ENCODE measurements around the gene OLIG2.

OLIG2 gene

DNA sequence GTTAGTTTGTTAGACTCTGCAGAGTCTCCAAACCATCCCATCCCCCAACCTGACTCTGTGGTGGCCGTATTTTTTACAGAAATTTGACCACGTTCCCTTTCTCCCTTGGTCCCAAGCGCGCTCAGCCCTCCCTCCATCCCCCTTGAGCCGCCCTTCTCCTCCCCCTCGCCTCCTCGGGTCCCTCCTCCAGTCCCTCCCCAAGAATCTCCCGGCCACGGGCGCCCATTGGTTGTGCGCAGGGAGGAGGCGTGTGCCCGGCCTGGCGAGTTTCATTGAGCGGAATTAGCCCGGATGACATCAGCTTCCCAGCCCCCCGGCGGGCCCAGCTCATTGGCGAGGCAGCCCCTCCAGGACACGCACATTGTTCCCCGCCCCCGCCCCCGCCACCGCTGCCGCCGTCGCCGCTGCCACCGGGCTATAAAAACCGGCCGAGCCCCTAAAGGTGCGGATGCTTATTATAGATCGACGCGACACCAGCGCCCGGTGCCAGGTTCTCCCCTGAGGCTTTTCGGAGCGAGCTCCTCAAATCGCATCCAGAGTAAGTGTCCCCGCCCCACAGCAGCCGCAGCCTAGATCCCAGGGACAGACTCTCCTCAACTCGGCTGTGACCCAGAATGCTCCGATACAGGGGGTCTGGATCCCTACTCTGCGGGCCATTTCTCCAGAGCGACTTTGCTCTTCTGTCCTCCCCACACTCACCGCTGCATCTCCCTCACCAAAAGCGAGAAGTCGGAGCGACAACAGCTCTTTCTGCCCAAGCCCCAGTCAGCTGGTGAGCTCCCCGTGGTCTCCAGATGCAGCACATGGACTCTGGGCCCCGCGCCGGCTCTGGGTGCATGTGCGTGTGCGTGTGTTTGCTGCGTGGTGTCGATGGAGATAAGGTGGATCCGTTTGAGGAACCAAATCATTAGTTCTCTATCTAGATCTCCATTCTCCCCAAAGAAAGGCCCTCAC is at the start of gene OLIG2:
Gene OLIG2 (plus strand): TSS at position 447 of the 954 bp plus-strand sequence. CDS start 928 bp downstream, outside the sequence.
- Histone ChIP-seq H3K27me3 (peaks cover 100% of the 10 kb centered on the region), H3K9me3 (peaks cover 69% of the 10 kb centered on the region), H3K27ac (no peak within 1 kb of the TSS), H3K4me1 (peaks cover 11% of the 10 kb centered on the region; the same call in 1 of the 2 replicates), H3K4me3 (peak within 1 kb of the TSS; percentile 38; the same call in 1 of the 2 replicates), H4K20me1 (peaks cover 44% of the 10 kb centered on the region), H3K9ac (no peak within 1 kb of the TSS), H3K4me2 (no peak within 1 kb of the TSS), H3K36me3 (no peaks in the 10 kb centered on the region)
- no peak for TF ChIP-seq Cebpa-rat (IDR thresholded peaks at IDR 0.05)

DNA sequence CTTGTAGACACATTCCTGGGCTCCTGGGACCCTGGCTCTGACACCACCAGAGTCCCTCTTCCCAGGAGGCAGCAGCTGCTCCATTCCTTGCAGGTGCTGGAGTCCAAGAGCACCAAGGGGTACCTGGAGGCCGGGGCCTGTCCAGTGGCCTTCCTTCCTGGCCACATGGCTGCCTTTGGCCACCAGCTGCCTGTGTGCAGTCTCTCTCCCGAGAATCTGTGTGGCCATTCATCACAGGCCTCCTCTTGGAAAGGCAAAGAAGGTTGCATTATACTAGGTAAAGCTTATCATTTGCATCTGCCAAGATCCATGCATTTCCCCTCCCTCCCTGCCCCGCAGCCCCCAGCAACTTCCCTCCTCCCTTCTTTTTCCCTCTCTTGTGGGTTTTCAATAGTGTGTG is 48.9 kb upstream of the OLIG2 start:
- H3K36me3 ChIP-seq: no peaks in the 10 kb centered on the region
- H4K20me1 ChIP-seq: no peaks in the 10 kb centered on the region
- no peak overlapping the region for H3K4me3 ChIP-seq
- no peaks in the 10 kb centered on the region for H3K9me3 ChIP-seq
- peaks cover 15% of the 10 kb centered on the region for H3K4me1 ChIP-seq
- H3K27me3 ChIP-seq: no peaks in the 10 kb centered on the region
- no peak overlapping the region for H3K27ac ChIP-seq
- H3K9ac ChIP-seq: no peak overlapping the region
- peak overlapping the region; percentile 61 for H3K4me2 ChIP-seq
- no peak for TF ChIP-seq Cebpa-rat (IDR thresholded peaks at IDR 0.05)

DNA sequence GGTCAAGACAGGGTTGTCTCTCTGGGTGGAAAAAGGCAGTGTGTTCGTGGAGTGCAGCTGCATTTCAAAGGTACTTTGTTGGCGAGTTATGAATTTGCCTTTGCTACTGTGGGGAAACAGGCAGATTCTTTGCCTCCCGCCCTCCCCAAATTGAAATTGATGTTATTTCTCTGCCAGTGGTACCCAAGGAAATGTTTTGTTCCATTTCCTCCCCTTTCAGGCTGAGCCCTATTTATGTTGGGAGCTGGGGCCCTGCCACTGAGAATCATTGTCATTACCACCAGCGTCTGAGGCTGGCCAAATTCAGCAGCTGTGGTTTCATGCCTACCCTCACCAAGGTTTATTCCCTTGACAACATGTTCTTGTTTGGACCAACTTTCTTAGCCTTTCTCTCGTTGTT is 48.5 kb upstream of the OLIG2 start:
- TF ChIP-seq Cebpa-rat (IDR thresholded peaks at IDR 0.05): no peak
- peak overlapping the region; percentile 61 for H3K4me2 ChIP-seq
- H4K20me1 ChIP-seq: no peaks in the 10 kb centered on the region
- peaks cover 15% of the 10 kb centered on the region for H3K4me1 ChIP-seq
- H3K9ac ChIP-seq: no peak overlapping the region
- H3K4me3 ChIP-seq: no peak overlapping the region
- no peaks in the 10 kb centered on the region for H3K36me3 ChIP-seq
- H3K27me3 ChIP-seq: no peaks in the 10 kb centered on the region
- no peak overlapping the region for H3K27ac ChIP-seq
- H3K9me3 ChIP-seq: no peaks in the 10 kb centered on the region

DNA sequence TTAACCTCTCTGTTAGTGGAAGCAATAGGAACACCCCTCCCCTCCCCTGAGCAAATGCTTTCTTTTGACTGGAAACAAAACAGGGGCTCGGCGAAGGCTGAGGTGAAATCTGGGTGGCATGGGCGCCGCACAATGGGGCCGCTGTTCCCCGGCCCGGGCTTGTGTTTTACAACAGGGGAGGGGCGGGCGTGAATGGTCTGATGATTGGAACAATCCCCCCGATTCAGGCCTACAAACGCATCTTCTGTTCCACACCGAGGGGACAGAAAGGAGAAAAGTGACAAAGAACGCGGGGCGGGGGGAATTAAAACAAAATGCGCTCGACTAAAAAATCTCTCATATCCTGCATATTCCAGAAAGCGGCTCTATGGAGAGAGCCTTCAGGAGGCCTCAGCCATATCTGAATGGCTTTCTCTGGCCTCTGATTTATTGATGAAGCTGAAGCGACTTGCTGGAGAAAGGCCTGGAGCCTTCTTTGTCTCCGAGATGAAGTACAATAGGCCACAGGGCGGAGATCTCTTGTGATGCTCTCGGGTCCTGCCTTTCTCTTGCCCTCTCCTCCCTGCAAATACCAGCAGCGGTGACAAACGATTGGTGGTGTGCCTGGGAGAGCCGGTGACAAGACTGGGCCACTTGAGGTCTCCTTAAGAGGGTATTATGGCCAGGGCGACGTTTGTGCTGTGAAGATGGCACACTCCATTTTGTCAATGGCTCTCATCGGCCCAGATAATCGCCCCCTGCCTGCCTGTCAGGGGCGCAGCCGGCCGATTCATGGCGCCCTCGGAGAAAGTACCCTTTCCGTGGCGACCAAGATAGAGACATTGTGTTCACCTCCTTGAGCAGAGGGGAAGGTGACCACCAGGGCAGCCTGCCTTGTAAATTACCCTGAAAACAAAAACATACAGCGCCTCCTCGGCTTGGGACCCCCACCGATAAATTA is 47.1 kb upstream of the OLIG2 start:
- no peaks in the 10 kb centered on the region for H4K20me1 ChIP-seq
- H3K9me3 ChIP-seq: no peaks in the 10 kb centered on the region
- no peaks in the 10 kb centered on the region for H3K27me3 ChIP-seq
- no peaks in the 10 kb centered on the region for H3K36me3 ChIP-seq
- no peak overlapping the region for H3K27ac ChIP-seq
- H3K4me3 ChIP-seq: no peak overlapping the region
- H3K4me1 ChIP-seq: peaks cover 15% of the 10 kb centered on the region
- H3K4me2 ChIP-seq: no peak overlapping the region
- no peak overlapping the region for H3K9ac ChIP-seq
- TF ChIP-seq Cebpa-rat (IDR thresholded peaks at IDR 0.05): no peak

DNA sequence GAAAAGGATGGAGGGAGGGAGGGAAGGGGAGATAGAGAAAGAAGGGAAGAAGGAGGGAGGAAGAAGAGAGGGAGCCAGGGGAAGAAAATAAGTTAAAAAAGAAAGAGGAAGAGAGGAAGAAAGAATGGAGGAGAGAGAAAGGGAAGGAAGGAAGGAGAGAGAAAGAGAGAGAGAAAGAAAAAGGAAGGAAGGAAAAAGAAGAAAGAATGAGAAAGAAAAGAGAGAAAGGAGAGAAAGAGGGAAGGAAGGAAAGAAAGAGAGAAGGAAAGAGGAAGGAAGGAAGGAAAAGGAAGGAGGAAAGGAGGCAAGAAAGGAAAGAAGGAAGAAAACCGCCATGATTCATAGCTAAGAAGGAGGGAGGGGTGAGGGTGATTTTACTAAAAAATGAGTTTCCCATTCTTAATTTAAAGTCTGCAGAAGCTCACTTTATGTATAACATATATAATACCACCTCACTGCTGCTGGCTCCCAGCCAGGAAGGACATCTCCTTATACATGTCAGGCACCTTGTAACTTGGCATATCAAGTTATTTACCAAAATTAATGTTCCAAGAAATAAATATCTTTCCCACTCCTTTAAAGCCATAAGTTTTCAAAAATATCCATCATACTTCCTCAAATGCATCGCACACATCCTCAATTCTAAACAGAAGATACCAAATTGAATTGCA is 46.0 kb upstream of the OLIG2 start:
- peaks cover 15% of the 10 kb centered on the region for H3K4me1 ChIP-seq
- no peaks in the 10 kb centered on the region for H3K36me3 ChIP-seq
- no peaks in the 10 kb centered on the region for H4K20me1 ChIP-seq
- TF ChIP-seq Cebpa-rat (IDR thresholded peaks at IDR 0.05): no peak
- no peak overlapping the region for H3K9ac ChIP-seq
- no peaks in the 10 kb centered on the region for H3K27me3 ChIP-seq
- no peak overlapping the region for H3K4me2 ChIP-seq
- H3K27ac ChIP-seq: no peak overlapping the region
- H3K9me3 ChIP-seq: peaks cover 5% of the 10 kb centered on the region
- H3K4me3 ChIP-seq: no peak overlapping the region

DNA sequence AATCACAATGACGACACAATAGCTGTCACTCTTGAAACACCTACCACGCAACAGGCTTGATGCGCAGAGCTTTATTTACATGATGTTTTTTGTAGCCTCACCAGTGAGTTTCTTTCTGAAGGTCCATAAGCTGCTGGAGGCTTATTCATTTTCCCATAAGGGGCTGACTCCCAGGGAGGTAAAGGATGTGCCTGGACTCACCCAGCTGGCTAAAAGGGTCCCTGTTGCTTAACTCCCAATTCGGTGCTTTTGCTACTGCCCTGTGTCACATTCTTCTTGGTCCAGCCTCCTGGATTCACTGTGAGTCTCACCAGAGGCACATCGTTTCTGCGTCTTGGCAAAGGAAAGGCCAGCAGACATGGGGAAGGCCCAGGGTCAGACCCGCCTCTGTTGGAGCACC is 44.6 kb upstream of the OLIG2 start:
- no peak overlapping the region for H3K9ac ChIP-seq
- H3K4me2 ChIP-seq: no peak overlapping the region
- no peaks in the 10 kb centered on the region for H3K27me3 ChIP-seq

DNA sequence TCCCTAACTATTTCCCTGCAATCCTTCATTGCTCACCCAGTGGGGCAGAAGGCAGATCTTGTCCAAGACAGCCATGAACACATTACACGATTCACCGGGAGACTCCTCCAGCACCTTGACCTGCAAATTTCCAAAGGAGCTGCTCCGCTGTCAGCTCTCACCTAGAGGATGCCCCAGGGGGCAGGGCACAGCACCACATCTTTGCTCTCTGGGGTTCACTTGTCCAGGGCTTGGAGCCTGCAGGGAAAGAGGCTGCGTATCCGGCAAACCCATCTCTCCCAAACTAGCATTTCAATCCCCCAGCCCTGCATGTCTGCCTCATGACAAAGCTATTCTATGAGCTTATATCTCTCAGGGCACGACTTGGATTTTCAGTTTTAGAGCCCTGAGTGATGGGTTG is 35.1 kb upstream of the OLIG2 start:
- Histone ChIP-seq H3K4me3 (no peak overlapping the region), H4K20me1 (no peaks in the 10 kb centered on the region), H3K4me2 (no peak overlapping the region), H3K9ac (no peak overlapping the region), H3K36me3 (0 out of 2 replicates have a peak, but pooled peaks cover 4% of the 10 kb centered on the region), H3K27ac (no peak overlapping the region), H3K27me3 (no peaks in the 10 kb centered on the region), H3K4me1 (peaks cover 15% of the 10 kb centered on the region), H3K9me3 (peaks cover 42% of the 10 kb centered on the region)
- no peak for TF ChIP-seq Cebpa-rat (IDR thresholded peaks at IDR 0.05)

More for the DNA sequence above, 44.6 kb upstream of the OLIG2 start:
- Histone ChIP-seq H3K4me1 (peaks cover 15% of the 10 kb centered on the region), H3K4me3 (no peak overlapping the region), H3K9me3 (peaks cover 19% of the 10 kb centered on the region), H3K36me3 (no peaks in the 10 kb centered on the region), H3K27ac (no peak overlapping the region), H4K20me1 (no peaks in the 10 kb centered on the region)
- no peak for TF ChIP-seq Cebpa-rat (IDR thresholded peaks at IDR 0.05)

DNA sequence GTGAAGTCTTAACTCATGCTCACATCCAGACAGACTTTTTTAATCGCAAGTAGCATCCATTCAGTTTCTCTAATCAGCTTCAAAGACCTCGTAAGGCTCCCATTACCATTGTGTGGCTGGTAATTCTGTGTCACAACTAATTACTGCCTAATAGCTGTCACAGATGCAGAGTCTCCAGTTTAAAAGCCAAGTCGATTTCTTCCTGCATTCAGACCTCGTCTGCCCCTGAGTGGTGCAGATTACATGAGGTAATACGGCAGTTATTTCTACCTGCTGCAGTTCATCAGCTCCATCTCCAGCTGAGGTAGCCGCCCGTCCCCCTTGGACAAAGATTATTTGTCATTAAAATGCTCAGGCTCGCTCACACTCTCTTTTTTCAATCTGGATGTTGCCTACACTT is 34.4 kb upstream of the OLIG2 start:
- Histone ChIP-seq H3K9me3 (peaks cover 35% of the 10 kb centered on the region), H4K20me1 (no peaks in the 10 kb centered on the region), H3K36me3 (0 out of 2 replicates have a peak, but pooled peaks cover 4% of the 10 kb centered on the region), H3K27ac (no peak overlapping the region), H3K9ac (no peak overlapping the region), H3K4me2 (no peak overlapping the region), H3K4me1 (peaks cover 15% of the 10 kb centered on the region), H3K4me3 (no peak overlapping the region), H3K27me3 (no peaks in the 10 kb centered on the region)
- TF ChIP-seq Cebpa-rat (IDR thresholded peaks at IDR 0.05): no peak

DNA sequence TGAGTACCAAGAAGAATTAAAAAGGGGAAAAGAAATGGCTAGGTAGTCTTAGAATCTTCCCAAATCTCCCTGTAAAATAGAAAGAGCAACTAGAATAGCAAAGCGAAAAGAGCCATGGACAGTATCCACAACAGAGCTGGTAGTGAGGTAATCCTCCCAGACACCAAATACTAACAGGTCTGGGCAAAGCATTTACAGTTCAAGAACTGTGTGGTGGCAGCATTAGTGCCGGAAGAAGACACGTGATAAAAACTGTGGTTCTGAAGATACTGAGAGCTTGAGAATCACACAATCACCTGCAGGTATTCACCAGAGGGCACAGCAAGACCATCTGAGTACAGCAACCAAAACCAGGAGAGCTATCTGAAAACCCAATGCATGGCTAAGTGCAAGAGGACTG is 31.8 kb upstream of the OLIG2 start:
- Histone ChIP-seq H3K4me1 (no peaks in the 10 kb centered on the region), H3K27me3 (no peaks in the 10 kb centered on the region), H3K4me2 (no peak overlapping the region), H3K27ac (no peak overlapping the region), H3K9me3 (peaks cover 15% of the 10 kb centered on the region), H3K36me3 (no peaks in the 10 kb centered on the region), H3K4me3 (no peak overlapping the region), H3K9ac (no peak overlapping the region), H4K20me1 (no peaks in the 10 kb centered on the region)
- TF ChIP-seq Cebpa-rat (IDR thresholded peaks at IDR 0.05): no peak

Data from BLaER1 (cell line).